A549 treated with AZD9567 at 1 μM for 4 hours (cell line): ENCODE measurements around the gene TAS2R1. TPM values are rescaled to one million over a fixed set of nuclear protein-coding genes. Genes with fewer than 3 reads are reported as not detected.

ENCODE experiments used
- total RNA-seq: library from RNA; stranded (reverse); fragments of 200-300 nt; extraction: Qiagen RNA extraction; gene quantifications from 5 replicates; pipeline ENCODE4 v1.2.3, GENCODE V29; 2022; ENCODE audit not compliant: insufficient read depth

Gene TAS2R1, protein sequence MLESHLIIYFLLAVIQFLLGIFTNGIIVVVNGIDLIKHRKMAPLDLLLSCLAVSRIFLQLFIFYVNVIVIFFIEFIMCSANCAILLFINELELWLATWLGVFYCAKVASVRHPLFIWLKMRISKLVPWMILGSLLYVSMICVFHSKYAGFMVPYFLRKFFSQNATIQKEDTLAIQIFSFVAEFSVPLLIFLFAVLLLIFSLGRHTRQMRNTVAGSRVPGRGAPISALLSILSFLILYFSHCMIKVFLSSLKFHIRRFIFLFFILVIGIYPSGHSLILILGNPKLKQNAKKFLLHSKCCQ
- not detected in 5 replicates for total RNA-seq

DNA sequence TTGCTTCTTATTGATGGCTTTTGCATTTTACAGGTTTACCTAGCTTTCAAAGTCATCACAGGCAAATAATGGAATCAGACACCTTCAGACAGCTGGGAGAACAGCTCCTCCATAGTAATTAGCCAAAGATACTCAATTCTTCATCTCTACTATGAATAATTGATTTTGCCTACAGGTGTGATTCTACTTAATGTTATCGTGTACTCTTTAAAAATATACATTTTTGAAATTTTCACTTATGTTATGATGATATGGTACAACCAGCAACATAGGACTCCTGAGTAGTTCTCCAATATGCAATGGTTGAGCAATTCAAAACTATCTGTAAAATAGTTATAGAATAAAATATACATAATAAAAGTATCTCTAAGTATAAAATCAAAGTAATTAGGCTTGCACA, at the start of gene TAS2R1:
Gene TAS2R1 (minus strand): TSS at position 101 of the 400 bp plus-strand sequence. CDS start 319 bp downstream, outside the sequence.

Other genes starting within 250 kb of the TAS2R1 start
- gene SEMA5A, start 84.3 kb downstream of the TAS2R1 start, total RNA-seq, result 0.07 TPM in 1 of 5 replicates, not detected in the others